C4-2B (cell line): ENCODE data around the gene ATP6V0A1.

Experiments used
- H3K27ac ChIP-seq: fragments of 450-650 bp; 2 replicates; pipeline ENCODE4 v1.5.1; 2017
- CTCF ChIP-seq: fragments of 450-650 bp; conservative IDR thresholded peaks from 2 replicates; pipeline ENCODE4 v1.5.1; 2017; ENCODE audit warnings: mild to moderate bottlenecking
- ZFX ChIP-seq: fragments of 450-650 bp; IDR thresholded peaks from 2 replicates; pipeline ENCODE4 v1.6.1; 2017

The ATP6V0A1 gene

GRCh38 chr17:42424991-42425610, 33.6 kb upstream of the ATP6V0A1 start:
- TF ChIP-seq CTCF (no peak), ZFX (no peak)
- H3K27ac ChIP-seq: no peak overlapping the region

GRCh38 chr17:42428141-42428944, 30.3 kb upstream of the ATP6V0A1 start:
- TF ChIP-seq CTCF (peak; percentile 78), ZFX (no peak)
- H3K27ac ChIP-seq: no peak overlapping the region

GRCh38 chr17:42429726-42430447, 28.8 kb upstream of the ATP6V0A1 start:
- TF ChIP-seq CTCF: no peak
- TF ChIP-seq ZFX: no peak
- no peak overlapping the region for H3K27ac ChIP-seq

GRCh38 chr17:42431758-42432161, 26.9 kb upstream of the ATP6V0A1 start:
- H3K27ac ChIP-seq: no peak overlapping the region
- TF ChIP-seq ZFX: no peak
- no peak for TF ChIP-seq CTCF

GRCh38 chr17:42436391-42436790, 22.3 kb upstream of the ATP6V0A1 start:
- H3K27ac ChIP-seq: no peak overlapping the region

GRCh38 chr17:42438600-42439567, 19.8 kb upstream of the ATP6V0A1 start:
- no peak for TF ChIP-seq ZFX
- TF ChIP-seq CTCF: peak; percentile 58
- H3K27ac ChIP-seq: no peak overlapping the region

More at GRCh38 chr17:42436391-42436790, 22.3 kb upstream of the ATP6V0A1 start:
- TF ChIP-seq CTCF (no peak), ZFX (no peak)
